Measurements from ENCODE around the gene DICER1.
"Not testable (repeated sequence)": the region's sequence is repeated elsewhere in the genome, so short reads cannot be mapped to it uniquely, and the experiment has no call there.

The DICER1 gene

GRCh38 chr14:95146079-95146771 is 11.1 kb downstream of the DICER1 start:
- no peak for DNase-seq (ENCODE audit: low spot score)

GRCh38 chr14:95144849-95145248 is 12.5 kb downstream of the DICER1 start:
- DNase-seq (ENCODE audit: low spot score): no peak

GRCh38 chr14:95143808-95144620 is 13.3 kb downstream of the DICER1 start:
- no peak for DNase-seq (ENCODE audit: low spot score)

- DNase-seq (ENCODE audit: low spot score): no peak
Measured at GRCh38 chr14:95142208-95142607, 15.1 kb downstream of the DICER1 start.

GRCh38 chr14:95141684-95142083 is 15.6 kb downstream of the DICER1 start:
- no peak for DNase-seq (ENCODE audit: low spot score)

- DNase-seq (ENCODE audit: low spot score): no peak
Measured at GRCh38 chr14:95140060-95140858, 17.1 kb downstream of the DICER1 start.

GRCh38 chr14:95138876-95139275 is 18.5 kb downstream of the DICER1 start:
- no peak for DNase-seq (ENCODE audit: low spot score)

GRCh38 chr14:95138455-95138854 is 18.9 kb downstream of the DICER1 start:
- not testable (repeated sequence) for DNase-seq (ENCODE audit: low spot score)

- no peak for DNase-seq (ENCODE audit: low spot score)
Measured at GRCh38 chr14:95137804-95138167, 19.5 kb downstream of the DICER1 start.

- no peak for DNase-seq (ENCODE audit: low spot score)
Measured at GRCh38 chr14:95137164-95137803, 20.0 kb downstream of the DICER1 start.

GRCh38 chr14:95136631-95137030 is 20.7 kb downstream of the DICER1 start:
- DNase-seq (ENCODE audit: low spot score): no peak

- DNase-seq (ENCODE audit: low spot score): no peak
Measured at GRCh38 chr14:95134304-95134933, 22.9 kb downstream of the DICER1 start.

- no peak for DNase-seq (ENCODE audit: low spot score)
Measured at GRCh38 chr14:95133282-95133681, 24.0 kb downstream of the DICER1 start.

GRCh38 chr14:95132760-95133159 is 24.6 kb downstream of the DICER1 start:
- no peak for DNase-seq (ENCODE audit: low spot score)

- DNase-seq (ENCODE audit: low spot score): no peak
Measured at GRCh38 chr14:95130549-95130948, 26.8 kb downstream of the DICER1 start.

- no peak for DNase-seq (ENCODE audit: low spot score)
Measured at GRCh38 chr14:95128140-95128539, 29.2 kb downstream of the DICER1 start.

GRCh38 chr14:95127531-95127911 is 29.8 kb downstream of the DICER1 start:
- no peak for DNase-seq (ENCODE audit: low spot score)

- DNase-seq (ENCODE audit: low spot score): no peak
Measured at GRCh38 chr14:95126906-95127530, 30.3 kb downstream of the DICER1 start.

- DNase-seq (ENCODE audit: low spot score): no peak
Measured at GRCh38 chr14:95125915-95126314, 31.4 kb downstream of the DICER1 start.

- DNase-seq (ENCODE audit: low spot score): no peak
Measured at GRCh38 chr14:95125221-95125620, 32.1 kb downstream of the DICER1 start.

- DNase-seq (ENCODE audit: low spot score): no peak
Measured at GRCh38 chr14:95123891-95124579, 33.3 kb downstream of the DICER1 start.
